Measurements from ENCODE around the gene PITHD1. TPM values are rescaled to one million over a fixed set of nuclear protein-coding genes. Genes with fewer than 3 reads are reported as not detected.

The PITHD1 gene
- total RNA-seq, 1 donor from 2014 or later = 46.6 TPM

- Histone ChIP-seq H3K27me3 (ENCODE audit: low read depth) (no peaks in the 10 kb centered on the region), H3K4me1 (peaks cover 30% of the 10 kb centered on the region), H3K36me3 (peaks cover 54% of the 10 kb centered on the region), H3K27ac (peak within 1 kb of the TSS; percentile 79), H3K9me3 (no peaks in the 10 kb centered on the region), H3K4me3 (peak within 1 kb of the TSS; percentile 85)
- TF ChIP-seq CTCF (IDR thresholded peaks at IDR 0.05) = no peak
- DNase-seq (peak; percentile 97), ATAC-seq (peak; percentile 91 to 95)
- intact Hi-C loops (cut with DNase I) = no loop called here
Observed at GRCh38 chr1:23790696-23791515, 12.7 kb downstream of the PITHD1 start, which contains the start of gene LYPLA2. TSS of gene LYPLA2 (plus strand) at chr1:23791145. CDS start at chr1:23792683, 1,538 bp downstream.

GRCh38 chr1:23791516-23792047, 13.4 kb downstream of the PITHD1 start:
- Histone ChIP-seq H3K27ac (peak overlapping the region; percentile 79), H3K36me3 (peaks cover 54% of the 10 kb centered on the region), H3K27me3 (ENCODE audit: low read depth) (no peaks in the 10 kb centered on the region), H3K4me1 (peaks cover 30% of the 10 kb centered on the region), H3K4me3 (peak overlapping the region; percentile 85), H3K9me3 (no peaks in the 10 kb centered on the region)
- TF ChIP-seq CTCF (IDR thresholded peaks at IDR 0.05) = no peak
- DNase-seq (peak; percentile 61), ATAC-seq (peak; percentile 38 to 51)
- intact Hi-C loops (cut with DNase I) = no loop called here

- ATAC-seq (no peak), DNase-seq (peak; percentile 52)
- H3K27me3 ChIP-seq (ENCODE audit: low read depth) = no peaks in the 10 kb centered on the region
- peak overlapping the region; percentile 85 for H3K4me3 ChIP-seq
- peaks cover 54% of the 10 kb centered on the region for H3K36me3 ChIP-seq
- H3K9me3 ChIP-seq = no peaks in the 10 kb centered on the region
- peak overlapping the region; percentile 41 for H3K27ac ChIP-seq
- TF ChIP-seq CTCF (IDR thresholded peaks at IDR 0.05) = no peak
- intact Hi-C loops (cut with DNase I) = no loop called here
- peaks cover 30% of the 10 kb centered on the region for H3K4me1 ChIP-seq
Observed at GRCh38 chr1:23792151-23792945, 14.1 kb downstream of the PITHD1 start.

- peaks cover 53% of the 10 kb centered on the region for H3K36me3 ChIP-seq
- H3K9me3 ChIP-seq = no peaks in the 10 kb centered on the region
- no peaks in the 10 kb centered on the region for H3K27me3 ChIP-seq (ENCODE audit: low read depth)
- H3K27ac ChIP-seq = peak overlapping the region; percentile 22
- no peak overlapping the region for H3K4me3 ChIP-seq
- peak; percentile 56 to 65 for ATAC-seq
- no peak for TF ChIP-seq CTCF (IDR thresholded peaks at IDR 0.05)
- intact Hi-C loops (cut with DNase I) = no loop called here
- peaks cover 36% of the 10 kb centered on the region for H3K4me1 ChIP-seq
- DNase-seq = peak; percentile 81
Observed at GRCh38 chr1:23793018-23793781, 15.0 kb downstream of the PITHD1 start.
